SK-N-MC (cell line): ENCODE data around the gene TIMP3.
A peak's percentile ranks its signal among the peaks of the same experiment; 100 is the strongest.
"Not testable (repeated sequence)": the region's sequence is repeated elsewhere in the genome, so short reads cannot be mapped to it uniquely, and the experiment has no call there.

Experiments used
- DNase-seq: peaks from one replicate; pipeline ENCODE4 v3.0.0-alpha.2; 2011; ENCODE audit warnings: low read depth, low spot score
- H3K27ac ChIP-seq: fragments of 200-600 bp; sonication (generic); 2 replicates; pipeline ENCODE4 v1.5.1; 2016; ENCODE audit warnings: mixed run types
- H3K36me3 ChIP-seq: fragments of 200-600 bp; sonication (generic); 2 replicates; pipeline ENCODE4 v1.6.1; 2017; ENCODE audit warnings: antibody characterized with exemption, low read length, mixed read lengths; ENCODE audit not compliant: insufficient read depth
- H3K4me3 ChIP-seq: fragments of 200-600 bp; sonication (generic); 2 replicates; pipeline ENCODE4 v1.5.1; 2016
- H3K9ac ChIP-seq: fragments of 200-600 bp; sonication (generic); 2 replicates; pipeline ENCODE4 v1.8.0; 2017; ENCODE audit warnings: mixed run types, mixed read lengths; ENCODE audit not compliant: insufficient read length
- H3K9me3 ChIP-seq: fragments of 200-600 bp; sonication (generic); 2 replicates; pipeline ENCODE4 v1.6.1; 2017; ENCODE audit warnings: low read depth, mild to moderate bottlenecking, antibody characterized with exemption, low read length, moderate library complexity, mixed read lengths
- EZH2 ChIP-seq: fragments of 200-600 bp; sonication (generic); IDR thresholded peaks from one replicate; pipeline ENCODE4 v1.6.1; 2017; ENCODE audit warnings: antibody characterized with exemption
- FOXP2 ChIP-seq: optimal IDR thresholded peaks from 2 replicates; pipeline ENCODE3; 2011; ENCODE audit warnings: mild to moderate bottlenecking, moderate library complexity; ENCODE audit not compliant: insufficient read depth; ENCODE audit errors: extremely low read length, control extremely low read depth
- POLR2AphosphoS5 ChIP-seq: IDR thresholded peaks from 2 replicates; pipeline ENCODE4 v1.6.1; 2012; ENCODE audit warnings: mild to moderate bottlenecking, low read depth, low read length, borderline replicate concordance

TIMP3 gene

DNA sequence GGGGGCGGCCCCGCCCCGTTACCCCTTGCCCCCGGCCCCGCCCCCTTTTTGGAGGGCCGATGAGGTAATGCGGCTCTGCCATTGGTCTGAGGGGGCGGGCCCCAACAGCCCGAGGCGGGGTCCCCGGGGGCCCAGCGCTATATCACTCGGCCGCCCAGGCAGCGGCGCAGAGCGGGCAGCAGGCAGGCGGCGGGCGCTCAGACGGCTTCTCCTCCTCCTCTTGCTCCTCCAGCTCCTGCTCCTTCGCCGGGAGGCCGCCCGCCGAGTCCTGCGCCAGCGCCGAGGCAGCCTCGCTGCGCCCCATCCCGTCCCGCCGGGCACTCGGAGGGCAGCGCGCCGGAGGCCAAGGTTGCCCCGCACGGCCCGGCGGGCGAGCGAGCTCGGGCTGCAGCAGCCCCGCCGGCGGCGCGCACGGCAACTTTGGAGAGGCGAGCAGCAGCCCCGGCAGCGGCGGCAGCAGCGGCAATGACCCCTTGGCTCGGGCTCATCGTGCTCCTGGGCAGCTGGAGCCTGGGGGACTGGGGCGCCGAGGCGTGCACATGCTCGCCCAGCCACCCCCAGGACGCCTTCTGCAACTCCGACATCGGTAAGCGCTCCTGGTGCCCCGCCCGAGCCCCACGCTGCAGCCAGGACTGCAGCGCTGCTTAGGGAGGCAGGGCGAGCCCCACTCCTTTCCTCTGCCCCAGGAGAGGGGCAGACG lies at the start of gene TIMP3:
Gene TIMP3 (plus strand): TSS at position 169 of the 700 bp plus-strand sequence. CDS start 297 bp downstream, at position 466.
- no peak for DNase-seq
- peak within 1 kb of the TSS; percentile 71 for H3K9ac ChIP-seq
- H3K27ac ChIP-seq, result no peak within 1 kb of the TSS
- peak within 1 kb of the TSS; percentile 80 for H3K4me3 ChIP-seq
- H3K36me3 ChIP-seq, result no peaks in the 10 kb centered on the region
- no peak for TF ChIP-seq EZH2
- TF ChIP-seq POLR2AphosphoS5, result peak; percentile 78
- no peak for TF ChIP-seq FOXP2
- H3K9me3 ChIP-seq, result no peaks in the 10 kb centered on the region

DNA sequence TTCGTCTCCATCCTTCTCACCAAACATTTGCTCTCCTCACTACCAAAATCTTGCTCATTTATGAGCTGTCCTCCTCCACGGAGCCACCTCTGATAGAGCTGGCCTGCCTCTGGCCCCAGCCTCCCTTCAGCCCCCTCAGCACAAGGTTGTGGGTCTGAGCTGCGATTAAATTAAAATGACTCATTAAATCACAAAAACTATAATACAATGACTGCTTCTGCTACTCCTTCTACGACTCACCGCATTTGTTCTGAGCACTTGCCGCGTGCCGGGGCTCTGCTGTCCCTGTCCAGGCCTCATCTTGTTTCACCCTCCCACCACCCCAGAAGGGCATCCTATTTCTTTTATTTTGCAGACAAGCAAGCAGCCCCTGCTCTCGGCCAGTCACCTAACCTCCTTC lies 49.2 kb upstream of the TIMP3 start:
- H3K9ac ChIP-seq, result no peak overlapping the region
- no peaks in the 10 kb centered on the region for H3K36me3 ChIP-seq
- no peak overlapping the region for H3K4me3 ChIP-seq
- no peak for DNase-seq
- H3K27ac ChIP-seq, result no peak overlapping the region
- H3K9me3 ChIP-seq, result no peaks in the 10 kb centered on the region
- no peak for TF ChIP-seq POLR2AphosphoS5
- no peak for TF ChIP-seq FOXP2
- no peak for TF ChIP-seq EZH2

DNA sequence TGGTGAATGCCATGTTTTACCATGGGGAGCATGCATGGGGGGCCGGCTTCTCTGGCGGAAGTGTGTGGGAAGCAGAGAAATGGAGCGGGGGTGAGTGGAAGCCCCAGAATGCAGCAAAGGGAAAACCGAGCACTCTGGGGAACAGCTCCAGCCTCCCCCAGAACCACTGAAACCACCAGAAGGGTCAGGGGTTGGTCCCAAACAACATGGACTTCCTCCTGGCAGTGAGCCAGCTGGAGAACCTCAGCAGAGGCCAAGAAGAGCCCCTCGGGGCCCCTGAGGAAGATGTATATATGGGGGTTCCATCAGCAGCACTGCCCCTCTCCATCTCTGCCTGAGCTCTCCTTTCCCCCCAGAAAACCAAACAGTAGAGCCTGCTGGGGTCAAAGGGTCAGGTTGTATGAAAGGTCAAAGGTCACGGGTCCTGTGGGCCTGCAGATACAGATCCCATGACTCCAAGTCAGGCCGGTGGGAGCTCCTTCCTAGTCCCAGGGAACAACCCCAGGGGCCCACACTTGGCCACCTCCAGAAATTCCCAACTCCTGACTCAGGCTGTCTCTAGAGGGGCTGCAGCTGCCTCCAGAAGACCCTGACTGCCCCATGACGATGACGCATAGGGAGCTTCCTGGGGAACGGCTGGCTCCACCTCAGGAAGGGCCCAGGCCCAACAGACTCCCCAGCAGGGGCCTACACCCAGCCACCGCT lies 48.5 kb upstream of the TIMP3 start:
- Histone ChIP-seq H3K27ac (no peak overlapping the region), H3K36me3 (no peaks in the 10 kb centered on the region), H3K9ac (no peak overlapping the region), H3K9me3 (no peaks in the 10 kb centered on the region), H3K4me3 (no peak overlapping the region)
- DNase-seq, result no peak
- TF ChIP-seq POLR2AphosphoS5 (no peak), FOXP2 (no peak), EZH2 (no peak)

DNA sequence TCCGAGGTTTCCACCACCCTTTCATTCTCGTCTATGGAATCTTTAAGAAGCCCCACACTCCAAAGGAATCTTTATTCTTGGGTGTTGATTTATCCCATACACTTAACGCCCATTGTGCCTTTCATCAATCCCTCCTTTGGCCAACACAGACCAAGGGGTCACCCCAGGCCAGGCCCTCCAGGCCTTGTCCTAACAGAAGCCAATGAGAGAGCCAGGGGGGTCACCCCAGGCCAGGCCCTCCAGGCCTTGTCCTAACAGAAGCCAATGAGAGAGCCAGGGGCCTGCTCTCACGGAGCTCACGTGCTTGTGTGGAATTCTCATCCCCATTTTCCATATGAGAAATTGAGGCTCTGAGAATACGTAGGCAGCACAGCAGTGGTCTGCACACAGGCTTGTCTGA lies 47.9 kb upstream of the TIMP3 start:
- no peak overlapping the region for H3K4me3 ChIP-seq
- TF ChIP-seq EZH2 (no peak), FOXP2 (no peak), POLR2AphosphoS5 (no peak)
- DNase-seq, result no peak
- no peak overlapping the region for H3K9ac ChIP-seq
- no peak overlapping the region for H3K27ac ChIP-seq
- H3K9me3 ChIP-seq, result no peaks in the 10 kb centered on the region
- no peaks in the 10 kb centered on the region for H3K36me3 ChIP-seq

DNA sequence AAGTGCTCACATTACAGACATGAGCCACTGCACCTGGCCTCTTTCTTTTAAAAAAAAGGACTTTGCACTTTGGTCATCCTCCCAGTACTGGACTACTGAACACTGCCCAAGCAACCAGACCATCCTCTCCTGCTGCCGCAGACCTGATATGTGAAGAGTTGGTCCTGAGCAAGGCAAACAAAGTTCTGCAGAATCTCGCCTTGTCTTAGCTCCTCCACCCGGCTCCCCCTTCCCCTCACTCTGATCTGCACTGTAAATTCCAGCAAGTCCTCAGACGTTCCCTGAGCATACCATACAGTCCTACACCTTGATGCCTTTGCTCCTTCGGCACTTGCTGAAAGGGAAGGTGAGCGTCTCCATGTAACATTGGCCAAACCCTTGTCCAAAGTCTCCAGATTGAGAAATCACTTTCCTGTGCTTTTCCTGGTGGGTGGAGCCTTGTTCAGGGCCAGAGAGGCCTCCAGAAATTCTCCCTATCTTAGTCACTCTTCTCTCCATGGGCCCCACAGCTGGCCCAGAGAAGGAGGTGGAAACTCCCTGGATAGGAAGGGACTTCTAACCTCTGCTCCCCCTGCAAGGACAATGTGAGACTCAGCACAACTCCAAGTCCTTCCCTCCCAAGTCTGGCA lies 47.0 kb upstream of the TIMP3 start:
- Histone ChIP-seq H3K4me3 (no peak overlapping the region), H3K9me3 (no peaks in the 10 kb centered on the region), H3K9ac (no peak overlapping the region), H3K36me3 (no peaks in the 10 kb centered on the region), H3K27ac (no peak overlapping the region)
- DNase-seq, result no peak
- TF ChIP-seq FOXP2 (no peak), EZH2 (no peak), POLR2AphosphoS5 (no peak)

DNA sequence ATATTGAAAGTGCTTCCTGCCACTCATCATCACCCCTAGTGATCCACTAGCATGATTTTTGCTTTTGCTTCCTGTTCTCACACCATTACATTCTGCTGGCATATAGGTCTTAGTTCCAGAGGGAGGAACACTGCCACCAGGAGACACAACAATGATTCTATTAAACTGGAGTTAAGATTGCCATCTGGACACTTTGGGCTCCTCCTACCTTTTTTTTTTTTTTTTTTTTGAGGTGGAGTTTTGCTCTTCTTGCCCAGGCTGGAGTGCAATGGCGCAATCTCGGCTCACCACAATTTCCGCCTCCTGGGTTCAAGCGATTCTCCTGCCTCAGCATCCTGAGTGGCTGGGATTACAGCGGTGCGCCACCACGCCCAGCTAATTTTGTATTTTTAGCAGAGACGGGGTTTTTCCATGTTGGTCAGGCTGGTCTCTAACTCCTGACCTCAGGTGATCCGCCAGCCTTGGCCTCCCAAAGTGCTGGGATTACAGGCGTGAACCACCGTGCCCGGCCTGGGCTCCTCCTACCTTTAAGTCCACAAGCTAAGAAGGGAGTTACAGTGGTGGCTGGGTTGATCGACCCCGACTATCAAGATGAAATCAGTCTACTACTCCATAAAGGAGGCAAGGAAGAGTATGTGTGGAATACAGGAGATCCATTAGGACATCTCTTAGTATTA lies 44.3 kb upstream of the TIMP3 start:
- not testable (repeated sequence) for H3K4me3 ChIP-seq, H3K36me3 ChIP-seq, H3K9ac ChIP-seq, H3K27ac ChIP-seq, DNase-seq, H3K9me3 ChIP-seq

DNA sequence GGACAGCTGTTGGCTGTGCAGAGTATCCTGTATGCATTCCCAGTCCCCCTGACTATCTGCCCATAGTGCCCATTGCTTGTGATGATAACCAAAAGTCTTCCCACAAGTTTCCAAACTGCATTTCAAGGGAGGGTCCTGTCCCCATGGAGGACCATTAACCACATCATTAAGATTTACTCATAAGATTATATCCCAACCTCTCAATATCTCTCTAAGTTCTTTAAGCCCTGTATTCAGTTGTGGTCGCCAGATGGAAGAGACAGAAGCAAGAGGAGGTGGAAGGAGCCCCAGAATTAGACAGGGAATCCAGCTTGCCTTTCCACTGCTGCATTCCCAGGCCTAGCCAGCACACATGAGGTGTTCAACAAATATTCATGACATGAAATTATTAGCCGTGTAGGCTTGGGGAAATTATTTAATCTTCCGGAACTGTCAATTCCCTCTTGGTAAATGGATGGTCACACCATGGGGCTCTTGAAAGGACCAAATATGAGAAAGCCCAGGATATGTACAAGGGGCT lies 42.6 kb upstream of the TIMP3 start:
- H3K9me3 ChIP-seq, result no peaks in the 10 kb centered on the region
- no peak overlapping the region for H3K4me3 ChIP-seq
- H3K36me3 ChIP-seq, result no peaks in the 10 kb centered on the region
- no peak overlapping the region for H3K27ac ChIP-seq
- TF ChIP-seq POLR2AphosphoS5, result no peak
- TF ChIP-seq EZH2, result no peak
- TF ChIP-seq FOXP2, result no peak
- H3K9ac ChIP-seq, result no peak overlapping the region
- DNase-seq, result no peak

DNA sequence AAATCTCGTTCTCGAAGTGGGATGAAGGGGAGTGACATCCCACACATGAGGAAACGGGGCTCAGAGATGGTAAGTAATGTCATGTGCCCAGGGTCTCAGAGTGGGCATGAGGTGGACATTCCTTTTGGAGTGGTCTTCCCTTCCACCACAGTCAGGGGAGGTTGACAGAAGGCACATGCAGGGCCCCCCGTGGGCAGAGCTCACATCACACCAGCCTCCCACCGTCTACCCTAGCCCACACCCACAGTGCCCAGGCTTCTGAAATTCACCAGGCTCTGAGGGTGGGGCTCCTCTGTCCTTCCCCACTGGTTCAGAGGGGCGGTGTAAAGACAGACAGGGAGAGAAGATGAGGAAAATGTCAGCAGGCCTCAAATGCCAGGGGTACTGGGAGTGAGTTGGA lies 41.1 kb upstream of the TIMP3 start:
- TF ChIP-seq POLR2AphosphoS5, result no peak
- no peak for TF ChIP-seq EZH2
- TF ChIP-seq FOXP2, result no peak
- Histone ChIP-seq H3K4me3 (no peak overlapping the region), H3K36me3 (no peaks in the 10 kb centered on the region), H3K27ac (no peak overlapping the region), H3K9me3 (no peaks in the 10 kb centered on the region), H3K9ac (no peak overlapping the region)
- no peak for DNase-seq
